Measurements from ENCODE around the gene ADAMTS9. TPM values are rescaled to one million over a fixed set of nuclear protein-coding genes. Genes with fewer than 3 reads are reported as not detected.

Gene ADAMTS9
- total RNA-seq, 1 donor from 2014 or later: 11.7 TPM

- H3K4me3 ChIP-seq: no peak overlapping the region
- H3K27me3 ChIP-seq (ENCODE audit: low read depth): no peaks in the 10 kb centered on the region
- H3K27ac ChIP-seq: no peak overlapping the region
- ATAC-seq (no peak), DNase-seq (no peak)
- intact Hi-C loops (cut with DNase I): no loop called here
- H3K36me3 ChIP-seq: peaks cover 8% of the 10 kb centered on the region
- H3K4me1 ChIP-seq: no peaks in the 10 kb centered on the region
- TF ChIP-seq, protein P1, sequence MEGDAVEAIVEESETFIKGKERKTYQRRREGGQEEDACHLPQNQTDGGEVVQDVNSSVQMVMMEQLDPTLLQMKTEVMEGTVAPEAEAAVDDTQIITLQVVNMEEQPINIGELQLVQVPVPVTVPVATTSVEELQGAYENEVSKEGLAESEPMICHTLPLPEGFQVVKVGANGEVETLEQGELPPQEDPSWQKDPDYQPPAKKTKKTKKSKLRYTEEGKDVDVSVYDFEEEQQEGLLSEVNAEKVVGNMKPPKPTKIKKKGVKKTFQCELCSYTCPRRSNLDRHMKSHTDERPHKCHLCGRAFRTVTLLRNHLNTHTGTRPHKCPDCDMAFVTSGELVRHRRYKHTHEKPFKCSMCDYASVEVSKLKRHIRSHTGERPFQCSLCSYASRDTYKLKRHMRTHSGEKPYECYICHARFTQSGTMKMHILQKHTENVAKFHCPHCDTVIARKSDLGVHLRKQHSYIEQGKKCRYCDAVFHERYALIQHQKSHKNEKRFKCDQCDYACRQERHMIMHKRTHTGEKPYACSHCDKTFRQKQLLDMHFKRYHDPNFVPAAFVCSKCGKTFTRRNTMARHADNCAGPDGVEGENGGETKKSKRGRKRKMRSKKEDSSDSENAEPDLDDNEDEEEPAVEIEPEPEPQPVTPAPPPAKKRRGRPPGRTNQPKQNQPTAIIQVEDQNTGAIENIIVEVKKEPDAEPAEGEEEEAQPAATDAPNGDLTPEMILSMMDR (IDR thresholded peaks at IDR 0.05): no peak
- H3K9me3 ChIP-seq: no peaks in the 10 kb centered on the region
These were observed 28.2 kb downstream of the ADAMTS9 start for GRCh38 chr3:64659617-64659978.

DNA sequence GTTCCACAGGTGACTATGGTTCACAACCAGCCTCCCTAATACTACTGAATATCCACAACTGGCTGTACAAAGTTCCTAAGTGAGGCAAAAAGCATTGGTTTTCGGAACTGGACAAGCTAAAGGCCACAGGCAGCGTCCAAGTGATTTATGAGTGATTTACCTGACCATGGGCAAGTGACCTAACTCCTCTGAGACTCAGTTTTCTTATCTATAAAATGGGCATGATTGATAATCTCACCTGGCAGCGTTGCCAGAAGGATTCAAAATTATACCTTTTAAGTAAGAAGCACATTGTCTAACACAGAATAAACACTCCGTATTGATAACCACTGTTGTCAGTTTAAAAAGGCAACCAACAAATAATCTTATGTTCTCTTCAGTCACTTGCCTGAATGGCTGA lies 29.8 kb downstream of the ADAMTS9 start:
- H3K4me1 ChIP-seq: no peaks in the 10 kb centered on the region
- no peaks in the 10 kb centered on the region for H3K9me3 ChIP-seq
- H3K4me3 ChIP-seq: no peak overlapping the region
- no peak overlapping the region for H3K27ac ChIP-seq
- intact Hi-C loops (cut with DNase I): no loop called here
- no peaks in the 10 kb centered on the region for H3K27me3 ChIP-seq (ENCODE audit: low read depth)
- TF ChIP-seq, protein P1 (IDR thresholded peaks at IDR 0.05): no peak
- H3K36me3 ChIP-seq: peaks cover 20% of the 10 kb centered on the region
- ATAC-seq (no peak), DNase-seq (no peak)

DNA sequence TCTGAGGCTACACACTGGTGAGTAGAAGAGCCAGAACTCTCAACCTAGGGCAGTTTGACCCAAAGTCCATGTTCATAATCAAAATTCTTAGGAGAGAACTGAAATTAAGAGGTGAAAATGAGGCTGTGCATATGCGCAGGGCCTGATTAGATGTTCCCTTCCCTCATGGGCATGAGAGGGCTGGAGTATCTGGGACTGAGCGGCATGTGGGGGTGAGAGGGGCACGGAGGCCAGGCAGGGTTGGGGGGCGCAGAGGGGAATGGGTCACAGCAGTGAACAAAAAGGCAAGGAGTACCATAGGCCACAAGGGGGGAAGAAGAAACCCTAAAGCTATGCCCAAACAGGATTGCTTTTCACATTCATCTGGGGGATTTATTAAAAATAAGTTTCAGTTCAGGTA lies 31.3 kb downstream of the ADAMTS9 start:
- TF ChIP-seq, protein P1 (IDR thresholded peaks at IDR 0.05): no peak
- Histone ChIP-seq H3K4me1 (no peaks in the 10 kb centered on the region), H3K27me3 (ENCODE audit: low read depth) (no peaks in the 10 kb centered on the region), H3K4me3 (no peak overlapping the region), H3K36me3 (peaks cover 22% of the 10 kb centered on the region), H3K9me3 (no peaks in the 10 kb centered on the region), H3K27ac (no peak overlapping the region)
- DNase-seq (no peak), ATAC-seq (no peak)
- intact Hi-C loops (cut with DNase I): no loop called here

DNA sequence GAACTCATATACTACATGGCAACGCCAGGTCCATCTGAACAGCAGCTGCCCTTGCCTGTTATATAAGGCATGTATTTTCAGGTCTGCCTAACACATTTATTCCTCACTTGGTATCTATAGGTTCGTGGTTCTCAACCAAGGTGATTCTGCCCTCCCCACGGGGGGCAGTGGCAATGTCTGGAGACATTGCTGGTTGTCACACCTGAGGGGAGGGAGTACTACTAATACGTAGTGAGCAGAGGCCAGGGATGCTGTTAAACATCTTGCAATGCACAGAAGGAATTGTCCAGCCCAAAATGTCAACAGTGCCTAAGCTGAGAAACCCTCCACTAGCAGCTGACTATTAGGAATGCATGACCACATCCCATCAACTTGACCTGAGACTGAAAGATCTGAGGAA lies 32.6 kb downstream of the ADAMTS9 start:
- no peak overlapping the region for H3K27ac ChIP-seq
- no peak for DNase-seq
- H3K4me3 ChIP-seq: no peak overlapping the region
- no peak for ATAC-seq
- H3K27me3 ChIP-seq (ENCODE audit: low read depth): no peaks in the 10 kb centered on the region
- no peaks in the 10 kb centered on the region for H3K9me3 ChIP-seq
- H3K36me3 ChIP-seq: peaks cover 22% of the 10 kb centered on the region
- TF ChIP-seq, protein P1 (IDR thresholded peaks at IDR 0.05): no peak
- H3K4me1 ChIP-seq: no peaks in the 10 kb centered on the region
- intact Hi-C loops (cut with DNase I): no loop called here

GRCh38 chr3:64654013-64654412 lies 33.8 kb downstream of the ADAMTS9 start:
- TF ChIP-seq, protein P1 (IDR thresholded peaks at IDR 0.05): no peak
- H3K9me3 ChIP-seq: no peaks in the 10 kb centered on the region
- H3K4me3 ChIP-seq: no peak overlapping the region
- no peak overlapping the region for H3K27ac ChIP-seq
- no peaks in the 10 kb centered on the region for H3K4me1 ChIP-seq
- no peaks in the 10 kb centered on the region for H3K27me3 ChIP-seq (ENCODE audit: low read depth)
- no peak for DNase-seq
- H3K36me3 ChIP-seq: peaks cover 22% of the 10 kb centered on the region
- no peak for ATAC-seq
- intact Hi-C loops (cut with DNase I): no loop called here

DNA sequence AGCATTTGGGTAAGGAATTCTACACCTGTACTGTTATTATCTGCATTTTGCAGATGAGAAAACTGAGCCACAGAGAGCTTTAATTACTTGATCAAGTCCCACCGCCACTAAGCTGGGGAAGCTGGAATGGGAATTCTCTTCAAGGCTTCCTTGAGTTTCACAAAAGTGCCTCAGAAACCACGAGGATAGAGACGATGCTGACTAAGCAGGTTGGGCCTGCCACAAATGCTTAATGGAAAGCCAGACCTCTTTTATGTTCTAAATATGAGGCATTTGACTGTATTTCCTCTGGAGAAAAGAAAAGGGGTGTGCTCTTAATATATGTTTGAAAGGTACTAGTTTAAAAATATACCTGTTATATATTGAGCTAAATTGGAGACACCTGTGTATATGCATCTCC lies 34.7 kb downstream of the ADAMTS9 start:
- ATAC-seq (no peak), DNase-seq (no peak)
- TF ChIP-seq, protein P1 (IDR thresholded peaks at IDR 0.05): no peak
- no peaks in the 10 kb centered on the region for H3K4me1 ChIP-seq
- intact Hi-C loops (cut with DNase I): no loop called here
- no peaks in the 10 kb centered on the region for H3K27me3 ChIP-seq (ENCODE audit: low read depth)
- H3K4me3 ChIP-seq: no peak overlapping the region
- H3K36me3 ChIP-seq: peaks cover 22% of the 10 kb centered on the region
- H3K27ac ChIP-seq: no peak overlapping the region
- no peaks in the 10 kb centered on the region for H3K9me3 ChIP-seq

Data from lower lobe of right lung (tissue), 2 donors.